Activated gamma-delta T cell treated with Interleukin-2 at 50 U/mL for 16 hours (primary cell): ENCODE data around the gene FAM20A.
"Not testable (repeated sequence)": the region's sequence is repeated elsewhere in the genome, so short reads cannot be mapped to it uniquely, and the experiment has no call there.

Source experiments
- DNase-seq: peaks from one replicate; pipeline ENCODE4 v3.0.0-alpha.2; 2020

The FAM20A gene

GRCh38 chr17:68564415-68565111, 36.6 kb downstream of the FAM20A start:
- no peak for DNase-seq

DNA sequence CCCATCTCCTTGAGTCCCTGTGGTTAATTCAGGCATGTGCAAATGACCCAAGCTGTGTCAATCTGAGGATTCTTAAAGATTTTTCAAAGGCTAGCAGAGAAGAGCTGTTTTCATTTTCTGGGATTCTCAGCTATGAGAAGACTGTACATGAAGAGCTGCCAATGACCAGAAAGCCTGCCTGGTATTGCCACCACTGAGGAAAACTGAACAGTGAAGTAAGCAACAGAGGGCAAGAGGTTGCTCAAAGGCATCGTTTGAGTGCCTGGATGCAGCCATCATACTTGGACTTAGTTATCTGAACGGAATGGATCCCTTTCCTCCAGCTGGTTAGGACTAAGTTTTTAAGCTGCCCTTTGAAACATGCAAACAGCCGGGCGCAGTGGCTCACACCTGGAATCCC, 38.4 kb downstream of the FAM20A start:
- no peak for DNase-seq

- DNase-seq: no peak
Observed at GRCh38 chr17:68560966-68561720, 40.0 kb downstream of the FAM20A start.

- no peak for DNase-seq
Observed at GRCh38 chr17:68559316-68559715, 41.9 kb downstream of the FAM20A start.

DNA sequence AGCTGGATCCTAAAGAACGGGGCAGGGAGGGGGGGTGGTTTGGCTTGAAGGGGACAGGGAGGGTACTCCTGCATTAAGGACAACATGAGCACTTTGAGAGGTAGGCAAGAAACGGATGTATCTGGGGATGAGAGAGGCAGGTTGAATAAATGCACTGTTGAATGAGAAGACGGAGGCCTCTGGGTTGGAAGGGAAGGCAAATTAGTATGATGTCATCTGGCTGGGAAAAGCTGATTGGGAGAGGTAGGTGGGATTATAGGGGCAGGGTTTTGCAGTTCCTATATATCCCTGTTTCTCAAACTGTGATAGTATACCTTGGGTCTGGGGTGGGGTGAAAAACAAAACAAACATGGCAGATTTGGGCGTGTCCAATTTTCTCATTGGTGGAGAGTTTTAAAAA, 44.6 kb downstream of the FAM20A start:
- no peak for DNase-seq

DNA sequence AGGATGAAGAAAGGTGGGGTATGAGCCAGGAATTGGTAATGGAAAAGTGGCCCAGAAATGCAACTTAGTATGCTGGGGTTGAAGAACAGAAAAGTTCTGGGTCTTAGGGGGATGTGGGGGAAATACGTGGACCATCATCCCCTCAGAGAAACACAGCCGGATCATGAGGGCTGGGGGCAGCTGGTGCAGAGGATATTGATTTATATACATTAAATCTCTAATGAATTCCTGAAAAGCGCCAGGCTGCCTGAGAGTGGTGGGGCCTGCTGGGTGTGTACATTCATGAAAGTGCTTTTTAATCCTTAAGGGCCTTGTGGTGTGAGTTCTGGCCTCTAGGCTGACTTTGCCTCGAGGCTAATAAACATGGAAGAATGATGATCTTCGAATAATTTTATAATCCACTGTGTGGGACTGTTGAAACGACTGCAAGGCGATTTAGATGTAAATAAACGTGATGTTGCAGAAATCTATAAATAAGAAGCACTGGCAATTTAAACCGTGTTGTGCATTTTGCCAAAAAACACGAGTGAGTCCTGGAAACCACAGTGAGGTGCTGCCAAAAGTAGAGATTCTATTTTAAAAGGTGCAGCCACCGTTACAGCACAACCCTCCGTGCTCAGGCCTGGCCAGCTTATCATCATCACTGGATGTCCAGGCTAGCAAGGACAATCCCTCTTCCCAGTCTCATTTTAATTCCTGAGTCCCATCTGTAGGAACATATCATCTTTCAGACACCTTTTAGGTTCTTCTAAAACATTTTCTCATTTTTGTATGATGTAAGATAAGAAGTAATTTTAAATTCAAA, 56.9 kb downstream of the FAM20A start:
- DNase-seq: no peak

DNA sequence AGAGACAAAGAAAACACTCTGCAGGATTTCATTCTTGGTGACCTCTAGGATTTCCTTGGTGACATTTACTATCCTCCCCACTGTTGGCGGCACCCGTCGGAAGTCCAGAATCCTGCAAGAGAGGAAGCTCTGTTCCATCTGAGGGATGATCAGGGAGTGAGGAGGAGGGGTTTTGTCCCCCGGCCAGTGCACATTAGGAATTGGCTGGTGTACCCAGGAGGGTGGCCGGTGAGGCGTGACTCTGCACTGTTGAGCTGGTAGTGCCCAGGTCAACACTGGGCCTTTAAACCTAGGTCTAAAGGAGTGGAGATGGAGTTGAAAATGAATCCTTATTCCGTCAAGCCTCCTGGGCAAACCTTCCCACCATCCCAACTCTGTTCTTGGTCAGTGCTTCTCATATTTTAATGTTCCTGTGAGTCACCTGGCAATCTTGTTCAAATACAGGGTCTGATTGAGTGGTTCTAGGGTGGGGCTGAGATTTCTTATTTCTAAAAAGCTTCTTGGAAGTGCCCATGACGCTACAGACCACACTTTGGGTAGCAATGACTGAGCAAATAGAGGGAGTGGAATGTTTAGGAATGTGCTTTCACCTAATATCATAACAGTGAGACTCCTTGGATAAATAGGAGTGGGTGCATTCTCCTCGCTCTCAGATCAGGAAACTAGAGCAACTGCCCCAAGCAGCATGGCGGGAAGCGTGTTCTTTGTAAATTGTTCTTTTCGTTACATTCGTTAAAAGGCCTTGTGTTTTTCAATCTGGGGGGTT, 58.3 kb downstream of the FAM20A start:
- DNase-seq: no peak

GRCh38 chr17:68541816-68542215, 59.4 kb downstream of the FAM20A start:
- no peak for DNase-seq

DNA sequence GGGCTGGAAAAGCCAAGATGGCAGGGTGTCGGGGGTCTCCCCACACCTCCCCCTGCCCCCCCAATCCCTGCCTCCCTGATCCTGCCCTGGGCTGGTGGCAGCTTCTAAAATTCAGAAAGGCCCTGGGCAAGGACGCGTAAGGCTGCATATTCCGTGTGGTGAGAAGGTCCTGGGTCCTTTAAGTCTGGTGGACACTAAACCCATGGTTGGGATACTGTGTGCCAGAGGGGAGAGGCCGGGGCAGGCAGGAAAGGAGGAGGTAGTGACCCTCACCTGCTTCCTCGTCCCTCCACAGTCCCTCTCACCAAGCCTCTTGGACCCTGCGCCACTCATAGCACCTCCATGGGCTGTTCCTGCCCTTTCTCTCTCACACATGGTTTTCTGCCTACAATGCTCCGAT, 60.2 kb downstream of the FAM20A start:
- no peak for DNase-seq

DNA sequence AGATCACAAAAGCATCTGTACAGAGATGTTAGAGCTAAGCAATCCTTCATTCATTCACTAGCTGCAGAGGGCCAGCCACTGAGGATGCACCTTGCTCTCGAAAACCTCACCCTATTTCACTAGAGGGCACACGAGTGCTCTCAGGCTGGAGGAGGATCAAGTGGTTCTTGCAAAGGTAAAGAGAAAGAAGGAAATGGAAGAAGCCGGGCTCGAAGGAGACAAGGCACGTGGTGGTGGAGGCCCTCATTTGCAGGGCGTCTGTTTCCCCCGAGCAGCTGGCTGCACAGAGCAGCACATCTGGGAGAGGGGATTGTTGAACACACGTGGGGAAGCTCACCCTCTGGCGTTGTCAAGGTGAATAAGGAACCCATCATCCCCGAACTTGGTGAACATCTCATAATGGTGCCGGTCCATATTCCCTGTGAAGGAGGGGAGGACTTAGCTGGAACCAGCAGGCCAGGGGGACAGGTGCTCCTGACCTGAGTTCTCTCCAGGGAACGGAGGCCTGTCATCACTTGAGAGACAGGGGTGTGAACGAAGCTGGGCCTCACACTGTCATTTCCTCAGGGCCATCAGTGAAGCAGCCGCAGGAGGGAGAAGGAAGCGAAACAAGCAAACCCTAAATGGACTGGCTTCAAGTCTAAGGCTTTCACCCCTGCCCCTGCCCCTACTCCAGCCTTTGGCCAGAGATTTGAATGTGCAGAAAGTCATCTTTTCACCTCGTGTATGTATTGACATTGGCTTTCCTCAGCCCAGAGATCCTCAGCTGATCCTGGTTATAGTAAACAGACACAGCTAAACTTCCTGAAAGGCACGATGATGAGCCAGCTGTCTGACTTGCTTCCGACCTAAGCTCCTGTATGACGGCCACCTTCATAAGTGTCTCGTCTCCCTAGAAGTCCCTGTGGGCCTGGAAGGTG, 61.4 kb downstream of the FAM20A start:
- DNase-seq: no peak

DNA sequence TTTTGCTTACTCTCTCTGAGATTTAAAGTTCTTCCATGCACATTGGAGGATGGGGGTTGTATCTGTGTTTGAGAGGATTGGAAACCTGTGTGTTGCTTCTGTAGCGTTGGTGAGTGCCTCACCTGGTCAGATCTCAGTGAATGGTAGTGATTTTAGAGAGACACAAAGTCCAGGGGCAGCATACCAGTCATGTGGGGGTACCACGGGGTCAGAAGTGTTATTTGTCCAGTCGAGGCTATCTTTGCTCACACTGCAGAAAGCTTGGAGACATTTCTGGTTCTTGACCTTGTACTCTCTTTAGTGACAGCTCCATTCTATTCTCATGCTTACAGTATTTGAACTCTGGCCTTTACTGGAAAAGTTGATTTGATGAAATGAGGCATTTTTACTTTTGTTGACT, 65.2 kb downstream of the FAM20A start:
- DNase-seq: no peak

DNA sequence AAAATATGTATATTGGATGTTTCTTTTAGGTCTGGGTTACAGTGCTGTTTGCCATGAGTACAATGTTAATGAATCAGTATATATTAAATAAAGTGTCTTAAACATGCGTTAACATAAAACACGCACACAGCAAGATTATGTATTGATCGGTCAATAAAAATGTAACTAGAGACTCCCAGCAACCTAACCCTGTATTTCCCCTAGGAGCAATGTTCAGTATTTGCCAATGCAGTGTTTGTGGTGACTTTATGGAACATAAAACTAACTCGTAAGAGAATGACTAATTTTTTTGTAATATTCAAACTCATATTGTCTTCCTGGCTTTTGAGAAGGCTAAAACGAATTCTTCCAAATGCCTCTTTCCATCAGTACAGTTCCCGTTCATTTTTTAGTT, 66.5 kb downstream of the FAM20A start:
- no peak for DNase-seq

- no peak for DNase-seq
Observed at GRCh38 chr17:68533887-68534694, 67.1 kb downstream of the FAM20A start.

GRCh38 chr17:68532826-68533225, 68.3 kb downstream of the FAM20A start:
- DNase-seq: no peak

DNA sequence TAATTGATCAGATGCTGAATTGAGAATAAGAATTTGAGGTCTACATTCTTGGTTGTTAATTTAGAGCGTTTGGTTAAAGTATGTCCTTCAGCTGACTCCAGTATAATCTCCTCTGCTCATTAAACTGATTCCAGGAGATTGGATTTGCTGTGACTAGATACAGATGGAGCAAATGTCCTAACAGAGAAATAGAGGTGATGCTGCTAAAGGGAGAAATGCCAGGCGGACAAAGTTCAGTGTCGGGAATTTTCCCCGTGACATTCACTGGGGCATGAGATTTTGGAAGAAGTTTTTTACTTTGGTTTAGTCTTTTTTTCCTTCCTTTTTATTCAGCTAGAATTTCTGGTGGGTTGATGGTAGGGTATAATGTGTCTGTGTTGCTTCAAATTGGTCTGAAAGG, 69.9 kb downstream of the FAM20A start:
- no peak for DNase-seq

- no peak for DNase-seq
Observed at GRCh38 chr17:68527314-68527713, 73.9 kb downstream of the FAM20A start.

GRCh38 chr17:68526548-68526947, 74.6 kb downstream of the FAM20A start:
- DNase-seq: no peak

DNA sequence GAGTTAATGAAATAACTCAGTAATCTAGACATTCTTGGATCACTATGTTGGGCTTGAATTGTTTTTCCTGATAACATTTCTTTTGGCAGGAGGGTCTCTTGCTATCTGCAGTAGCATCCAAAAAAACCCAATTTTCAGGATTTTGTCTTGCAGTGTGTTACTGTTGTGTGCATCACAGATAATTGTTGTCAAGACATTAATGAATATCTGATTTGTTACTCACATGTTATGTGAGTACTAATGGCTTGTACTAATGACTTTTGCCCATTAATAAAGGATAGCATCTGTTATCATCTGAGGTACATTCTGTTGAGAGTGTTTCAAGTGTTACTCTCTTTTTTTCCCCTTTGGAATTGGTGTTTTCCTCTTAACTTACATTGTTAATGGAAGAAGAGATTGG, 78.9 kb downstream of the FAM20A start:
- no peak for DNase-seq

DNA sequence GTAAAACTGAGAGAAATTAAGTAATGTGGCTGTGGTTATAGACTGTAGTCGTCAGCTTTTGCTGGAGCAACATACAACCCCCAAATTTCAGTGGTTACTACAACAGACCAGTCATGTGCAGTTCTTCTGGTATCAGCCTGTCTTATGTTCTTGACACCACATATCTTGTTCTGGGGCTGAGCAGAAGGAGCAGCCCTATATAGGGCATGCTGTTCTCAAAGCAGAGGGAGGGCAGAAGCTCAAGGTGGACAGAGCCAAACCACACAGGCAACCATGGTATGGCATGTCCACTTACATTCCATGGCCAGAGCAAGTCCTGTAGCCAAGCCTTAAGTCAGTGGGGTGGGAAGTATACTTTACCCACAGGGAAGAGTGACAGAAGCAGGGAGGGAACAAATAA, 81.3 kb downstream of the FAM20A start:
- DNase-seq: no peak

DNA sequence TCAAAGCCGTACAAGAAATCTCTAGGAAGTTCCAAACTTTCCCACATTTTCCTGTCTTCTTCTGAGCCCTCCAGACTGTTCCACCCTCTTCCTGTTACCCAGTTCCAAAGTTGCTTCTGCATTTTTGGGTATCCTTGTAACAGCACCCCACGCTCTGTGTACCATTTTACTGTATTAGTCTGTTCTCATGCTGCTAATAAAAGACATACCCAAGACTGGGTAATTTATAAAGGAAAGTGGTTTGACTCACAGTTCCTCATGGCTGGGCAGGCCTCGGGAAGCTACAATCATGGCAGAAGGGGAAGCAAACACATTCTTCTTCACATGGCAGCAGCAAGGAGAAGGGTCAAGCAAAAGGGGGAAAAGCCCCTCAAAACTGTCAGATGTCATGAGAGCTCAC, 82.1 kb downstream of the FAM20A start:
- DNase-seq: not testable (repeated sequence)
